H1 (cell line): ENCODE measurements around the gene CELF3.

Experiments used
- ASH2L ChIP-seq: fragments of 200-600, 300-600 bp; sonication (generic); IDR thresholded peaks from one replicate; pipeline ENCODE4 v1.7.1; 2017; ENCODE audit warnings: low read length
- CEBPB ChIP-seq: IDR thresholded peaks from 2 replicates; pipeline ENCODE4 v1.6.1; 2012; ENCODE audit warnings: low read depth, low read length
- CHD1 ChIP-seq: IDR thresholded peaks from 2 replicates; pipeline ENCODE4 v1.6.1; 2012; ENCODE audit warnings: low read depth, low read length, improper control_type of control experiment
- CTCF ChIP-seq, 3 experiments: IDR thresholded peaks; 1 replicate in 2 of 3; 2 replicates in 1 of 3; pipeline versions ENCODE4 v1.5.1 to v1.6.1; 2011; ENCODE audit warnings: low read length in 3 of 3, mild to moderate bottlenecking in 3 of 3, inconsistent platforms in 2 of 3, low read depth in 1 of 3, moderate library complexity in 1 of 3; ENCODE audit not compliant: insufficient read depth in 1 of 3; ENCODE audit errors: control extremely low read depth in 1 of 3
- EP300 ChIP-seq, 2 experiments: IDR thresholded peaks; 1 replicate in 1 of 2; 2 replicates in 1 of 2; pipeline ENCODE4 v1.6.1; 2011 to 2012; ENCODE audit warnings: low read depth in 2 of 2, low read length in 2 of 2, mild to moderate bottlenecking in 2 of 2, borderline replicate concordance in 1 of 2, inconsistent platforms in 1 of 2, moderate library complexity in 1 of 2
- FOSL1 ChIP-seq: IDR thresholded peaks from 2 replicates; pipeline ENCODE4 v1.6.1; 2011; ENCODE audit warnings: mild to moderate bottlenecking, low read depth, low read length, moderate library complexity; ENCODE audit not compliant: insufficient read depth
- RAD21 ChIP-seq, 2 experiments: IDR thresholded peaks in 1 of 2; conservative IDR thresholded peaks in 1 of 2; 2 replicates each; pipeline ENCODE4 v1.6.1; 2011; ENCODE audit warnings: low read depth in 2 of 2, low read length in 2 of 2, improper control_type of control experiment in 1 of 2, inconsistent platforms in 1 of 2, mild to moderate bottlenecking in 1 of 2, moderate library complexity in 1 of 2
- RFX5 ChIP-seq: IDR thresholded peaks from 2 replicates; pipeline ENCODE4 v1.6.1; 2011; ENCODE audit warnings: low read depth, low read length, improper control_type of control experiment, borderline replicate concordance
- RNF2 ChIP-seq: fragments of 200-900, 300-1000 bp; sonication (generic); IDR thresholded peaks from 2 replicates; pipeline ENCODE4 v1.7.1; 2016; ENCODE audit warnings: borderline replicate concordance, low read depth, mild to moderate bottlenecking, antibody characterized with exemption, low read length; ENCODE audit not compliant: poor library complexity, severe bottlenecking; ENCODE audit errors: missing control alignments
- SP1 ChIP-seq: IDR thresholded peaks from 2 replicates; pipeline ENCODE4 v1.6.1; 2011; ENCODE audit warnings: low read depth, low read length
- TBP ChIP-seq: IDR thresholded peaks from 2 replicates; pipeline ENCODE4 v1.6.1; 2011; ENCODE audit warnings: low read depth, low read length, improper control_type of control experiment
- USF2 ChIP-seq: IDR thresholded peaks from 2 replicates; pipeline ENCODE4 v1.6.1; 2011; ENCODE audit warnings: low read length, improper control_type of control experiment

- TF ChIP-seq TBP, result no peak
- no peak for TF ChIP-seq CTCF (IDR thresholded peaks at IDR 0.05; ENCODE audit: control extremely low read depth in 1 of 3, insufficient read depth in 1 of 3, low read depth in 1 of 3, low read length in 3 of 3)
- TF ChIP-seq EP300 (IDR thresholded peaks at IDR 0.05; ENCODE audit: borderline replicate concordance in 1 of 2, low read depth in 2 of 2, low read length in 2 of 2), result no peak
- TF ChIP-seq USF2, result no peak
- TF ChIP-seq RNF2, result no peak
- no peak for TF ChIP-seq SP1
- TF ChIP-seq FOSL1, result no peak
- TF ChIP-seq RFX5, result no peak
- no peak for TF ChIP-seq RAD21 (IDR thresholded peaks at IDR 0.05 in 1 of 2, conservative IDR thresholded peaks at IDR 0.05 in 1 of 2; ENCODE audit: low read depth in 2 of 2, low read length in 2 of 2)
- TF ChIP-seq CHD1, result no peak
- no peak for TF ChIP-seq CEBPB
- no peak for TF ChIP-seq ASH2L
These were observed 9.9 kb downstream of the CELF3 start for GRCh38 chr1:151706464-151707415.
